ENCODE data around the gene EMILIN3. TPM values are rescaled to one million over a fixed set of nuclear protein-coding genes. Genes with fewer than 3 reads are reported as not detected.

Gene EMILIN3
- total RNA-seq, 5 donors from 2014 or later (not counting 1 experiment from before 2014, with no cell fraction given), result not detected

- no peaks in the 10 kb centered on the region for H3K4me1 Mint-ChIP-seq
- Histone ChIP-seq H3K27me3 (replicated peaks in 1 of 2; ENCODE audit: control insufficient read depth in 2 of 2, extremely low read depth in 1 of 2, insufficient read depth in 2 of 2, low read length in 1 of 2) (peaks cover 0 to 6% of the 10 kb centered on the region in 2 experiments), H3K36me3 (ENCODE audit: control insufficient read depth in 2 of 2, extremely low read depth in 1 of 2, insufficient read depth in 1 of 2, low read length in 1 of 2) (no peaks in the 10 kb centered on the region), H3K4me3 (ENCODE audit: control insufficient read depth in 1 of 2, extremely low read depth in 1 of 2, low read length in 1 of 2) (no peak overlapping the region), H3K9me3 (no peaks in the 10 kb centered on the region), H3K27ac (ENCODE audit: low read length) (no peak overlapping the region), H3K4me1 (ENCODE audit: control insufficient read depth in 1 of 2, extremely low read depth in 1 of 2, insufficient read depth in 2 of 2, low read length in 2 of 2) (no peaks in the 10 kb centered on the region)
- ChIA-PET CTCF (no interaction called here), POLR2A (no interaction called here)
- 85% methylated on average over 4 of the region's 4 CpGs for WGBS (ENCODE audit: insufficient coverage)
- ATAC-seq (replicated peaks in 1 of 4) (no peak), DNase-seq (no peak)
- H3K36me3 Mint-ChIP-seq, result no peaks in the 10 kb centered on the region
- no peak overlapping the region for H3K4me3 Mint-ChIP-seq
- no peak overlapping the region for H3K27ac Mint-ChIP-seq
- peaks cover 0 to 4% of the 10 kb centered on the region in 2 donors for H3K27me3 Mint-ChIP-seq
- H3K9me3 Mint-ChIP-seq, result no peaks in the 10 kb centered on the region
Measured at GRCh38 chr20:41352106-41352505, 14.5 kb downstream of the EMILIN3 start.

DNA sequence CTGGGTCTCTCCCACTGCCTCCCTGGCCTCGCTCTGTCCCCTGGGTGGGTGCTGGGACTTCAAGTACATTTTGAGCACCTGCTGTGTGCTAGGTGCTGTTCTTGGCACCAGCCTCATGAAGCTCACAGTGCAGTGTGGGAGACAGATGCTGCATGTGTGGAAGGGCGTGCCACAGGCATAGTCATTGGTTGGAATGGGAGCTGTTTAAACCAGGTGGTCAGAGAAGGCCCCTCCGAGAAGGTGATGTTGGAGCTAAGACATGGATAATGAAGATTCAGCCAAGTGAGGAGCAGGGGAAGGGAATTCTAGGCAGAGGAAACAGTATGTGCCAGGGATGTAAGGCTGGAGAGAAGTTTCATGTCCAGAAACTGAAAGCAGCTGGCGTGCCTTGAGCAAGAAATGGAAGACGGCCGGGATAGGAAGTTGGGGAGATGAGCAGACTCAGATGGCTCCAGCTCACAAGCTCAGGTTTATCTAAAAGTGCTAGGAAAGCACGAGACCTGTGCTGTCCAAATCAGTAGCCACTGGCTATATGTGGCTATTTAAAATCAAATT is 16.1 kb downstream of the EMILIN3 start:
- ATAC-seq (replicated peaks in 1 of 4), result no peak
- H3K4me3 ChIP-seq (ENCODE audit: control insufficient read depth in 1 of 2, extremely low read depth in 1 of 2, low read length in 1 of 2), result no peak overlapping the region
- ChIA-PET POLR2A (no interaction called here), CTCF (interaction anchor here in 1 of 2 donors (0.6 kb wide), 1 partner anchor 154 kb away, joined by 4 read pairs; no protein-coding TSS in a partner anchor)
- H3K9me3 ChIP-seq, result no peaks in the 10 kb centered on the region
- no peak overlapping the region for H3K27ac ChIP-seq (ENCODE audit: low read length)
- no peaks in the 10 kb centered on the region for H3K36me3 ChIP-seq (ENCODE audit: control insufficient read depth in 2 of 2, extremely low read depth in 1 of 2, insufficient read depth in 1 of 2, low read length in 1 of 2)
- Mint-ChIP-seq H3K4me1 (no peaks in the 10 kb centered on the region), H3K27ac (no peak overlapping the region), H3K27me3 (peaks cover 0 to 4% of the 10 kb centered on the region in 2 donors), H3K4me3 (no peak overlapping the region), H3K9me3 (no peaks in the 10 kb centered on the region), H3K36me3 (no peaks in the 10 kb centered on the region)
- H3K4me1 ChIP-seq (ENCODE audit: control insufficient read depth in 1 of 2, extremely low read depth in 1 of 2, insufficient read depth in 2 of 2, low read length in 2 of 2), result no peaks in the 10 kb centered on the region
- H3K27me3 ChIP-seq (replicated peaks in 1 of 2; ENCODE audit: control insufficient read depth in 2 of 2, extremely low read depth in 1 of 2, insufficient read depth in 2 of 2, low read length in 1 of 2), result peaks cover 0 to 6% of the 10 kb centered on the region in 2 experiments
- WGBS (ENCODE audit: insufficient coverage), result 75% methylated on average over 7 of the region's 7 CpGs
- DNase-seq, result no peak

DNA sequence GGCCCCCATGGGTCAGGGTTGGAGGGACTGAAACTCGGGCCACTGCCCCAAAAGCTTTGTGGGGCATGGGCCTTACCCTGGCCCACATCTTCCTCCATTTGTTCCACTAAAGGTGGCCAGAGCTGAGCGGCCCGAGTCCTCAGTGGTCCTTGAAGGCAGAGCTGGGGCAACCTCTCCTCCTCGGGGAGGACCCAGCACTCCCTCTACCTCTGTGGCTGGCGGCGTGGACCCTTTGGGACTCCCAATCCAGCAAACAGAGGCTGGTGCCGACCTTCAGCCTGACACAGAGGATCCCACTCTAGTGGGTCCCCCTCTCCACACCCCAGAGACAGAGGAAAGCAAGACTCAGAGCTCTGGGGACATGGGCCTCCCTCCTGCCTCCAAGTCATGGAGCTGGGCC is 16.7 kb downstream of the EMILIN3 start:
- Mint-ChIP-seq H3K4me1 (no peaks in the 10 kb centered on the region), H3K4me3 (no peak overlapping the region), H3K27me3 (peaks cover 0 to 4% of the 10 kb centered on the region in 2 donors), H3K9me3 (no peaks in the 10 kb centered on the region), H3K27ac (no peak overlapping the region), H3K36me3 (no peaks in the 10 kb centered on the region)
- Histone ChIP-seq H3K27me3 (replicated peaks in 1 of 2; ENCODE audit: control insufficient read depth in 2 of 2, extremely low read depth in 1 of 2, insufficient read depth in 2 of 2, low read length in 1 of 2) (peaks cover 0 to 6% of the 10 kb centered on the region in 2 experiments), H3K9me3 (no peaks in the 10 kb centered on the region), H3K4me3 (ENCODE audit: control insufficient read depth in 1 of 2, extremely low read depth in 1 of 2, low read length in 1 of 2) (no peak overlapping the region), H3K4me1 (ENCODE audit: control insufficient read depth in 1 of 2, extremely low read depth in 1 of 2, insufficient read depth in 2 of 2, low read length in 2 of 2) (no peaks in the 10 kb centered on the region), H3K27ac (ENCODE audit: low read length) (no peak overlapping the region), H3K36me3 (ENCODE audit: control insufficient read depth in 2 of 2, extremely low read depth in 1 of 2, insufficient read depth in 1 of 2, low read length in 1 of 2) (no peaks in the 10 kb centered on the region)
- ChIA-PET CTCF (no interaction called here), POLR2A (no interaction called here)
- DNase-seq (no peak), ATAC-seq (replicated peaks in 1 of 4) (no peak)
- WGBS (ENCODE audit: insufficient coverage), result 93% methylated on average over 6 of the region's 7 CpGs

- Mint-ChIP-seq H3K27ac (no peak overlapping the region), H3K4me1 (no peaks in the 10 kb centered on the region), H3K36me3 (no peaks in the 10 kb centered on the region), H3K27me3 (peaks cover 0 to 4% of the 10 kb centered on the region in 2 donors), H3K4me3 (no peak overlapping the region), H3K9me3 (no peaks in the 10 kb centered on the region)
- CTCF ChIA-PET, result no interaction called here
- POLR2A ChIA-PET, result no interaction called here
- WGBS (ENCODE audit: insufficient coverage), result no CpG with 5 or more reads among the region's 2 CpGs
- Histone ChIP-seq H3K36me3 (ENCODE audit: control insufficient read depth in 2 of 2, extremely low read depth in 1 of 2, insufficient read depth in 1 of 2, low read length in 1 of 2) (no peaks in the 10 kb centered on the region), H3K27me3 (replicated peaks in 1 of 2; ENCODE audit: control insufficient read depth in 2 of 2, extremely low read depth in 1 of 2, insufficient read depth in 2 of 2, low read length in 1 of 2) (peaks cover 0 to 6% of the 10 kb centered on the region in 2 experiments), H3K27ac (ENCODE audit: low read length) (no peak overlapping the region), H3K4me3 (ENCODE audit: control insufficient read depth in 1 of 2, extremely low read depth in 1 of 2, low read length in 1 of 2) (no peak overlapping the region), H3K9me3 (no peaks in the 10 kb centered on the region), H3K4me1 (ENCODE audit: control insufficient read depth in 1 of 2, extremely low read depth in 1 of 2, insufficient read depth in 2 of 2, low read length in 2 of 2) (no peaks in the 10 kb centered on the region)
- ATAC-seq (replicated peaks in 1 of 4) (no peak), DNase-seq (no peak)
Measured at GRCh38 chr20:41349266-41349665, 17.4 kb downstream of the EMILIN3 start.

- Histone ChIP-seq H3K27me3 (replicated peaks in 1 of 2; ENCODE audit: control insufficient read depth in 2 of 2, extremely low read depth in 1 of 2, insufficient read depth in 2 of 2, low read length in 1 of 2) (peaks cover 0 to 6% of the 10 kb centered on the region in 2 experiments), H3K9me3 (no peaks in the 10 kb centered on the region), H3K4me1 (ENCODE audit: control insufficient read depth in 1 of 2, extremely low read depth in 1 of 2, insufficient read depth in 2 of 2, low read length in 2 of 2) (no peaks in the 10 kb centered on the region), H3K4me3 (ENCODE audit: control insufficient read depth in 1 of 2, extremely low read depth in 1 of 2, low read length in 1 of 2) (no peak overlapping the region), H3K36me3 (ENCODE audit: control insufficient read depth in 2 of 2, extremely low read depth in 1 of 2, insufficient read depth in 1 of 2, low read length in 1 of 2) (no peaks in the 10 kb centered on the region), H3K27ac (ENCODE audit: low read length) (no peak overlapping the region)
- Mint-ChIP-seq H3K27me3 (peaks cover 0 to 4% of the 10 kb centered on the region in 2 donors), H3K27ac (no peak overlapping the region), H3K4me3 (no peak overlapping the region), H3K4me1 (no peaks in the 10 kb centered on the region), H3K9me3 (no peaks in the 10 kb centered on the region), H3K36me3 (no peaks in the 10 kb centered on the region)
- ATAC-seq (replicated peaks in 1 of 4), result no peak
- no peak for DNase-seq
- WGBS (ENCODE audit: insufficient coverage), result 89% methylated on average over 11 of the region's 13 CpGs
- CTCF ChIA-PET, result interaction anchor here in 1 of 2 donors (0.9 kb wide), 1 partner anchor 9 kb away, joined by 3 read pairs; no protein-coding TSS in a partner anchor
- POLR2A ChIA-PET, result no interaction called here
Measured at GRCh38 chr20:41348430-41349172, 18.0 kb downstream of the EMILIN3 start.

DNA sequence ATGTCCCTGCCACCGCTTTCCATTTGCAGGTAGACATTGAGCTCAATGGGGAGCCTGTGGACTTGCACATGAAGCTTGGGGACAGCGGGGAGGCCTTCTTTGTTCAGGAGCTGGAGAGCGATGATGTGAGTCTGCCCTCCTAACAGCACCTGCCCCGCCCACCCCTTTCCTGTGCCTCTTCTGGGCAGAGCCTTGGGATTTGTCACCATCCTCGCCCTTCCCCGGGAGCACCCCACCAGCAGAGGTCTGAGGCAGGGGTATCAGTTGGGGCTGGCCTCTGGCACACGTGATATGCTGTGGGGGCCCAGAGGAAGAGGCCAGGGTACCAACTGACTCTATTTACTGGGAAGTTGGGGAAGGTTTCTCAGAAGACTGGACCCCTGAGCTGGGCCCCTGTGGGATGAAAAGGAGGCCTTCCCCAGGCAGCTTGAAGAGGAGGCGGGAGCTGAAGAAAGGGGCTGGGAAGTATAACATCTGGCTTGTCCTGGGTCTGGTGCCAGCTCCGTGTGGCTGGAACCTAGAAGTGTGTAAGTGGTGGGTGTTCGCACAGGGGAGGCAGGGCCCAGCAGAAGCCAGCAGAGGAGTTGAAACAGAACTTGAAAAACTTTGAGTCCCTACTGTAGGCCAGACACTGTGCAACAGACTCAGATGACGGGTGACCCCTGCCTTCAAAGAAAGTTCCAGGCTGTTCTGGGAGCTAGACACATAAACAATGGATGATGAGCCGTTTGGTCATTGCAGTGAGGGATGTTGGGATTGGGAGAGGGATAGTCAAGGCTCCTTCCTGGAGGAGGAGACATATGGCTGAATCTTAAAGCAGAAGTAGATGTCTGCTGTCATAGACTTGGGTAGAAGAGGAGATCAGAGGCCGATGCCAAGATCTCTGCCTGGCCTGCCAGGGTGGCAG is 18.8 kb downstream of the EMILIN3 start:
- Histone ChIP-seq H3K9me3 (no peaks in the 10 kb centered on the region), H3K27me3 (replicated peaks in 1 of 2; ENCODE audit: control insufficient read depth in 2 of 2, extremely low read depth in 1 of 2, insufficient read depth in 2 of 2, low read length in 1 of 2) (peaks cover 0 to 6% of the 10 kb centered on the region in 2 experiments), H3K4me3 (ENCODE audit: control insufficient read depth in 1 of 2, extremely low read depth in 1 of 2, low read length in 1 of 2) (no peak overlapping the region), H3K36me3 (ENCODE audit: control insufficient read depth in 2 of 2, extremely low read depth in 1 of 2, insufficient read depth in 1 of 2, low read length in 1 of 2) (no peaks in the 10 kb centered on the region), H3K4me1 (ENCODE audit: control insufficient read depth in 1 of 2, extremely low read depth in 1 of 2, insufficient read depth in 2 of 2, low read length in 2 of 2) (no peaks in the 10 kb centered on the region), H3K27ac (ENCODE audit: low read length) (no peak overlapping the region)
- ChIA-PET CTCF (interaction anchor here in 1 of 2 donors (0.9 kb wide), 1 partner anchor 8 kb away, joined by 3 read pairs; no protein-coding TSS in a partner anchor), POLR2A (no interaction called here)
- DNase-seq (no peak), ATAC-seq (replicated peaks in 1 of 4) (no peak)
- peaks cover 0 to 4% of the 10 kb centered on the region in 2 donors for H3K27me3 Mint-ChIP-seq
- no peak overlapping the region for H3K27ac Mint-ChIP-seq
- no peaks in the 10 kb centered on the region for H3K36me3 Mint-ChIP-seq
- WGBS (ENCODE audit: insufficient coverage), result 79% methylated on average over 7 of the region's 13 CpGs
- no peaks in the 10 kb centered on the region for H3K4me1 Mint-ChIP-seq
- no peak overlapping the region for H3K4me3 Mint-ChIP-seq
- H3K9me3 Mint-ChIP-seq, result no peaks in the 10 kb centered on the region

Measured in T-cell (primary cell).